Central memory CD8-positive, alpha-beta T cell (primary cell): ENCODE results near the gene RAB3B.
"Not testable (repeated sequence)": the region's sequence is repeated elsewhere in the genome, so short reads cannot be mapped to it uniquely, and the experiment has no call there.

Experiments used
- ATAC-seq: fragments of 150-1000 bp; cut with Tn5 transposase; replicated peaks from 2 replicates; pipeline ENCODE4 v1.10.0; 2022; ENCODE audit warnings: mild to moderate bottlenecking, moderate FRiP score, moderate number of reproducible peaks; ENCODE audit not compliant: poor library complexity, severe bottlenecking; ENCODE audit errors: extremely low read depth
- DNase-seq, 2 donors: peaks; one replicate each; pipeline ENCODE4 v3.0.0; 2021; ENCODE audit warnings: low spot score in 2 of 2
- H3K27ac Mint-ChIP-seq: one replicate; pipeline ENCODE4 v1.8.0; 2022; ENCODE audit warnings: low read depth, mild to moderate bottlenecking, moderate library complexity, mixed read lengths
- H3K27me3 Mint-ChIP-seq: one replicate; pipeline ENCODE4 v1.8.0; 2022; ENCODE audit warnings: mixed read lengths
- H3K36me3 Mint-ChIP-seq: one replicate; pipeline ENCODE4 v1.8.0; 2022; ENCODE audit warnings: mild to moderate bottlenecking, moderate library complexity, mixed read lengths; ENCODE audit not compliant: insufficient read depth
- H3K4me1 Mint-ChIP-seq: one replicate; pipeline ENCODE4 v1.8.0; 2022; ENCODE audit warnings: mixed read lengths
- H3K4me3 Mint-ChIP-seq: one replicate; pipeline ENCODE4 v1.8.0; 2022; ENCODE audit warnings: mild to moderate bottlenecking, moderate library complexity, mixed read lengths
- H3K9me3 Mint-ChIP-seq: one replicate; pipeline ENCODE4 v1.8.0; 2022; ENCODE audit warnings: mixed read lengths

RAB3B gene

GRCh38 chr1:51978099-51978498 lies 12.4 kb downstream of the RAB3B start:
- no peaks in the 10 kb centered on the region for H3K36me3 Mint-ChIP-seq
- no peak overlapping the region for H3K27ac Mint-ChIP-seq
- no peaks in the 10 kb centered on the region for H3K9me3 Mint-ChIP-seq
- no peak for ATAC-seq
- DNase-seq: no peak
- no peaks in the 10 kb centered on the region for H3K4me1 Mint-ChIP-seq
- H3K4me3 Mint-ChIP-seq: no peak overlapping the region
- H3K27me3 Mint-ChIP-seq: no peaks in the 10 kb centered on the region

- ATAC-seq (no peak), DNase-seq (no peak)
- no peaks in the 10 kb centered on the region for H3K4me1 Mint-ChIP-seq
- H3K27me3 Mint-ChIP-seq: no peaks in the 10 kb centered on the region
- H3K36me3 Mint-ChIP-seq: no peaks in the 10 kb centered on the region
- H3K4me3 Mint-ChIP-seq: no peak overlapping the region
- H3K27ac Mint-ChIP-seq: no peak overlapping the region
- H3K9me3 Mint-ChIP-seq: no peaks in the 10 kb centered on the region
Measured at GRCh38 chr1:51976846-51977602, 13.5 kb downstream of the RAB3B start.

- DNase-seq (no peak), ATAC-seq (no peak)
- Mint-ChIP-seq H3K27me3 (no peaks in the 10 kb centered on the region), H3K4me1 (no peaks in the 10 kb centered on the region), H3K36me3 (no peaks in the 10 kb centered on the region), H3K27ac (no peak overlapping the region), H3K9me3 (no peaks in the 10 kb centered on the region), H3K4me3 (no peak overlapping the region)
Measured at GRCh38 chr1:51973587-51974474, 16.7 kb downstream of the RAB3B start.

DNA sequence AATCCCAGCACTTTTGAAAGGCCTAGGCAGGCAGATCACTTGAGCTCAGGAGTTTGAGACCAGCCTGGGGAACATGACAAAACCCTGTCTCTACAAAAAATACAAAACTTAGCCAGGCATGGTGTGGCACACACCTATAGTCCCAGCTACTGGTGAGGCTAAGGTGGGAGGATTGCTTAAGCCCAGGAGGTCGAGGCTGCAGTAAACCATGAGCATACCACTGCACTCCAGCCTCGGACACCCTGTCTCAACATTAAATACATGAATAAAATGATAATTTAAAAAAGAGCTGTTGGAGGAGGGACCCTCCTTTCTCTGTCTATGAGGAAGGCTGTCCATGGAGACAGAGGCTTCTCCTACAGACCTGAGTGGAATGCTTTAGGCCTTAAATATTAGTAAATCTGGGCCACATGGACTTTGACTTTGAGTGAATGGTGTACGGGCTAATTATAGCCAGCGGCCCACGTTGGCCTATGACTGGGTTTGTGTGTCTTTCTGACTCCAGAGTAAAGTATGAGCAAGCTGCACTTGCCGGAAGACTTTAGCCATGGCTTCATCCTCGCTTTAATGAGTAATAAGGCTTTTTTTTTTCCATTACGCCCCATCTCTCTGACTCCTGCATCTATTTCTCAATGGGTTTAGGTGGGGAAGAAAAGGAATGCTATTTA lies 21.3 kb downstream of the RAB3B start:
- DNase-seq: no peak
- Mint-ChIP-seq H3K27ac (no peak overlapping the region), H3K36me3 (no peaks in the 10 kb centered on the region), H3K9me3 (no peaks in the 10 kb centered on the region), H3K4me1 (no peaks in the 10 kb centered on the region), H3K4me3 (no peak overlapping the region), H3K27me3 (no peaks in the 10 kb centered on the region)
- no peak for ATAC-seq

DNA sequence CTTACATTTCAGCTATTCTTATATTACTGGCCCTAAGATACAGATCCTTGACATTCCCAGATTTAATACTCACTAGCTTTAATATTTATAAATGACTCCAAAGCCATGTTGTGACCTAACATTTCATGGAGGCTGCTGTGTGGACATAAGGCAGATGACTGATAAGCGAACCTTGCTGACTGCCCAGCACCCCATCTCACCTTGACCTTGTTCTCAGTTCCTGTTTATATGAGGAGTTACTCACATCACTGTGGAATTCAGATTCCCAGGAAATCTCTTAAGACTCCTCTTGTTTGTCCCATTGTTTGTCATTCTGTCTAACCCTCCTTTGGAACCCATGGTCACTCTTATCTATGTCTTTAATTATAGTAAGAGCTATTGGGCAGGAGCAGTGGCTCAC lies 21.9 kb downstream of the RAB3B start:
- Mint-ChIP-seq H3K4me1 (no peaks in the 10 kb centered on the region), H3K9me3 (no peaks in the 10 kb centered on the region)
- no peak for DNase-seq

GRCh38 chr1:51967213-51967791 lies 23.2 kb downstream of the RAB3B start:
- DNase-seq, H3K4me1 Mint-ChIP-seq, H3K27me3 Mint-ChIP-seq, H3K9me3 Mint-ChIP-seq, H3K27ac Mint-ChIP-seq, ATAC-seq, H3K4me3 Mint-ChIP-seq, H3K36me3 Mint-ChIP-seq: not testable (repeated sequence)

More for the DNA sequence above, 21.9 kb downstream of the RAB3B start:
- ATAC-seq: no peak
- H3K27me3 Mint-ChIP-seq: no peaks in the 10 kb centered on the region
- no peak overlapping the region for H3K4me3 Mint-ChIP-seq
- H3K27ac Mint-ChIP-seq: no peak overlapping the region
- H3K36me3 Mint-ChIP-seq: no peaks in the 10 kb centered on the region

GRCh38 chr1:51966559-51966958 lies 23.9 kb downstream of the RAB3B start:
- Mint-ChIP-seq H3K27ac (no peak overlapping the region), H3K4me1 (no peaks in the 10 kb centered on the region), H3K9me3 (no peaks in the 10 kb centered on the region), H3K4me3 (no peak overlapping the region), H3K27me3 (no peaks in the 10 kb centered on the region), H3K36me3 (no peaks in the 10 kb centered on the region)
- DNase-seq (no peak), ATAC-seq (no peak)

DNA sequence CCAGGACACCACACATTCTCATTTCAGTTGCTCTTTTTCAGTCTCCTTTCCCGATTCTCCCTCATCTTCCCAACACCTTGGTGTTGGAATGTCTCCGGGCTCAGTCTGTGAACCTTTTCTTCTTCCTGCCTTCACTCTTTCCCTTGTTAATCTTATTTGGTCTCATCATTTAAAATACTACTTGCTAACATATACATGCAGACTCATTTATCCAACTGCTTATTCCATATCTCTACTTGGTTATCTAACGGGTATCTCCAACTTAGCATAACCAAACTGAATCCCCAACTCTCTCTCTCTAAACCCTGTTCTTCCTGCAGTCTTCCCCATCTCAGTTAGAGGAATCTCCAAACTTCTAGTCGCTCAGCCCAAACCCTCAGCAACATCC lies 26.2 kb downstream of the RAB3B start:
- no peak for DNase-seq
- Mint-ChIP-seq H3K4me1 (no peaks in the 10 kb centered on the region), H3K9me3 (no peaks in the 10 kb centered on the region), H3K36me3 (no peaks in the 10 kb centered on the region), H3K4me3 (no peak overlapping the region), H3K27me3 (peaks cover 12% of the 10 kb centered on the region), H3K27ac (no peak overlapping the region)
- ATAC-seq: no peak

DNA sequence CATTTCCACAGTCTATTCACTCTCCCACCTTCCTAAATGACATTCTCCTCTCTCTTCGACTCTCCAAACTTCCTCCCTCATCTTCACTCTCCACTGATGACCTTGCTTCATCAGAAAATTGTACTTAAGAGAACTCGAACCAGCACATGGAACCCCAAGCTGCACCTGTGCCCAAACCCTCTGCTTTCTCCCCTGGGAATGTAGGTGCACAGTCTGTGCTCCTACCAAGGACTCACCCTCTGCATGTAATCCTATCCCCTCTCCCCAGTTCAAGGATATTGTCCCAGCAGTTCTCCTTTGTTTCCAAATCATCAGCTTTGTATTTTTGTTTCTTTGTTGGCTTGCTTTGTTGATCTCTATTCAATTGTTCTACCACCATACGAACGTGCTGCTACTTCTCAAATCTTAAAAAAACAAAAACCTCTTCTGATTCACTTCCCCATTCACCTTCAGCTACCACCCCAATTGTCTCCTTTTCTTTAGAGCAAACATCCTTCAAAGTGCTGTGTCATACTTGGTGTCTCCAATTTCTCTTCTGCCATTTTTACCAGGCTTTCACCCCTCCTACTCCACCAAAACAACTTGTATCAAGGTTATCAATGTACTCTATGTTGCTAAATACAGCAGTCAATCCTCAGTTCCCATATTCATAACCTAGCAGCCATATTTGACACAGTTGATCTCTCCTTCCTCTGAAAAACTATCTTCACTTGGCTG lies 26.8 kb downstream of the RAB3B start:
- no peak overlapping the region for H3K4me3 Mint-ChIP-seq
- no peaks in the 10 kb centered on the region for H3K4me1 Mint-ChIP-seq
- DNase-seq (no peak), ATAC-seq (no peak)
- H3K27me3 Mint-ChIP-seq: peaks cover 15% of the 10 kb centered on the region
- H3K36me3 Mint-ChIP-seq: no peaks in the 10 kb centered on the region
- H3K9me3 Mint-ChIP-seq: no peaks in the 10 kb centered on the region
- H3K27ac Mint-ChIP-seq: no peak overlapping the region

GRCh38 chr1:51962486-51963356 lies 27.8 kb downstream of the RAB3B start:
- ATAC-seq (no peak), DNase-seq (no peak)

DNA sequence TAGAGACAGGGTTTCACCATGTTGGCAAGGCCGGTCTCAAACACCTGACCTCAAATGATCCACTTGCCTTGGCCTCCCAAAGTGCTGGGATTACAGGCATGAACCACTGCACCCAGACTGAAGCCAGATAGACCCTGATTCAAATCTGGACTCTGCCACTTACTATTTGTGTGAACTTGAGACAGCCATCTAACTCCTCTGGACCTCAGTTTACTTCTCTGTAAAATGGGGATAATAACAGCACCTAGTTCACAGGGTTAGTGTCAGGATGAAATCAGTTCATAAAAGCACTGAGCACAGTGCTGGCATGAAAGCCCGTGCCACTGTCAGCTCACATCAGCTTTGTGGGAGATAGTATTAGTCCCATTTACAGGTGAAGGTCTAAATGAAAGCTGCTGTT lies 28.5 kb downstream of the RAB3B start:
- Mint-ChIP-seq H3K9me3 (no peaks in the 10 kb centered on the region), H3K27ac (no peak overlapping the region), H3K4me1 (no peaks in the 10 kb centered on the region), H3K27me3 (peaks cover 15% of the 10 kb centered on the region), H3K4me3 (no peak overlapping the region), H3K36me3 (no peaks in the 10 kb centered on the region)
- ATAC-seq (no peak), DNase-seq (no peak)

More at GRCh38 chr1:51962486-51963356, 27.8 kb downstream of the RAB3B start:
- H3K4me1 Mint-ChIP-seq: no peaks in the 10 kb centered on the region
- H3K27me3 Mint-ChIP-seq: peaks cover 15% of the 10 kb centered on the region
- no peaks in the 10 kb centered on the region for H3K36me3 Mint-ChIP-seq
- H3K4me3 Mint-ChIP-seq: no peak overlapping the region
- no peak overlapping the region for H3K27ac Mint-ChIP-seq
- H3K9me3 Mint-ChIP-seq: no peaks in the 10 kb centered on the region
